HG02840 (cell line): ENCODE measurements around the gene PLXNB2.
A peak's percentile ranks its signal among the peaks of the same experiment; 100 is the strongest.
"Not testable (repeated sequence)": the region's sequence is repeated elsewhere in the genome, so short reads cannot be mapped to it uniquely, and the experiment has no call there.

ENCODE experiments used
- ATAC-seq: cut with Tn5 transposase; IDR thresholded peaks from one replicate; pipeline ENCODE4 v1.9.1; 2021; ENCODE audit warnings: mild to moderate bottlenecking, moderate library complexity, moderate number of reproducible peaks; ENCODE audit not compliant: unreplicated experiment, low FRiP score

Gene PLXNB2

GRCh38 chr22:50282361-50283155, 24.9 kb downstream of the PLXNB2 start:
- ATAC-seq: no peak

- no peak for ATAC-seq
Measured at GRCh38 chr22:50281957-50282356, 25.5 kb downstream of the PLXNB2 start.

GRCh38 chr22:50281384-50281760, 26.1 kb downstream of the PLXNB2 start:
- ATAC-seq: no peak

- ATAC-seq: no peak
Measured at GRCh38 chr22:50280708-50281383, 26.6 kb downstream of the PLXNB2 start.

GRCh38 chr22:50280022-50280707, 27.3 kb downstream of the PLXNB2 start:
- no peak for ATAC-seq

GRCh38 chr22:50278956-50279619, 28.4 kb downstream of the PLXNB2 start:
- no peak for ATAC-seq

- no peak for ATAC-seq
Measured at GRCh38 chr22:50278461-50278860, 29.0 kb downstream of the PLXNB2 start.

- ATAC-seq: no peak
Measured at GRCh38 chr22:50277761-50278160, 29.7 kb downstream of the PLXNB2 start.

GRCh38 chr22:50276143-50276542, 31.3 kb downstream of the PLXNB2 start:
- ATAC-seq: peak; percentile 53

- no peak for ATAC-seq
Measured at GRCh38 chr22:50275181-50276055, 32.0 kb downstream of the PLXNB2 start.

- ATAC-seq: no peak
Measured at GRCh38 chr22:50274771-50275170, 32.7 kb downstream of the PLXNB2 start.

GRCh38 chr22:50274311-50274710, 33.1 kb downstream of the PLXNB2 start:
- ATAC-seq: no peak

- not testable (repeated sequence) for ATAC-seq
Measured at GRCh38 chr22:50273781-50274180, 33.7 kb downstream of the PLXNB2 start.

GRCh38 chr22:50273352-50273751, 34.1 kb downstream of the PLXNB2 start:
- ATAC-seq: not testable (repeated sequence)

- no peak for ATAC-seq
Measured at GRCh38 chr22:50272044-50272802, 35.2 kb downstream of the PLXNB2 start.

GRCh38 chr22:50271519-50271970, 35.9 kb downstream of the PLXNB2 start:
- no peak for ATAC-seq

- no peak for ATAC-seq
Measured at GRCh38 chr22:50270666-50271394, 36.6 kb downstream of the PLXNB2 start.

- ATAC-seq: no peak
Measured at GRCh38 chr22:50269970-50270665, 37.3 kb downstream of the PLXNB2 start, which contains the start of gene MAPK11. Gene MAPK11 (minus strand): TSS chr22:50270380. CDS start chr22:50270292, 88 bp downstream.
